Measurements from ENCODE around the gene BARX1. TPM values are rescaled to one million over a fixed set of nuclear protein-coding genes. Genes with fewer than 3 reads are reported as not detected.

Gene BARX1
- total RNA-seq, 1 donor from 2014 or later: not detected

DNA sequence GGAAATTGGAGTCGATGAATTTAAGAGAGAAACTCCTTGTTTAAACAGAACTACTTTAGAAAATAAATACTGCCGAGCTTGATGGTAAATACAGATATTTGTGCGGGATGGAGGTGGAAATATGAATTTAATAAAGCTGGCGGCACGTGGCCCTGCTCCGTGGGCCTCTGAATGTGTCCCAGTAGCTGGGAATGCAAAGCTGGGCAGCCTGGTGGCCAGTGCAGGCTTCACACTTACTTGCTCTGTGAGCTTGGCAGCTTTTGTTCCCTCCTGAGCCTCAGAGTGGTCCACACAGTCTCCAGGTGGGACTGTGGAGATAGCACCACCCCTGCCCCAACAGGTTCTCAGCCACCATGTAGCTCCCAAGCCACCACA, 45.9 kb downstream of the BARX1 start:
- no peak overlapping the region for H3K27ac ChIP-seq
- intact Hi-C loops (cut with DNase I): no loop called here
- no peak for DNase-seq (ENCODE audit: extremely low spot score in 2 of 2)
- H3K36me3 ChIP-seq: no peaks in the 10 kb centered on the region
- H3K4me3 ChIP-seq: no peak overlapping the region
- H3K9me3 ChIP-seq: no peaks in the 10 kb centered on the region
- no peaks in the 10 kb centered on the region for H3K4me1 ChIP-seq
- TF ChIP-seq POLR2AphosphoS5 (IDR thresholded peaks at IDR 0.05; ENCODE audit: insufficient read depth in 1 of 2, low read depth in 1 of 2): no peak
- no peak for TF ChIP-seq POLR2A (IDR thresholded peaks at IDR 0.05)
- TF ChIP-seq, protein P1, sequence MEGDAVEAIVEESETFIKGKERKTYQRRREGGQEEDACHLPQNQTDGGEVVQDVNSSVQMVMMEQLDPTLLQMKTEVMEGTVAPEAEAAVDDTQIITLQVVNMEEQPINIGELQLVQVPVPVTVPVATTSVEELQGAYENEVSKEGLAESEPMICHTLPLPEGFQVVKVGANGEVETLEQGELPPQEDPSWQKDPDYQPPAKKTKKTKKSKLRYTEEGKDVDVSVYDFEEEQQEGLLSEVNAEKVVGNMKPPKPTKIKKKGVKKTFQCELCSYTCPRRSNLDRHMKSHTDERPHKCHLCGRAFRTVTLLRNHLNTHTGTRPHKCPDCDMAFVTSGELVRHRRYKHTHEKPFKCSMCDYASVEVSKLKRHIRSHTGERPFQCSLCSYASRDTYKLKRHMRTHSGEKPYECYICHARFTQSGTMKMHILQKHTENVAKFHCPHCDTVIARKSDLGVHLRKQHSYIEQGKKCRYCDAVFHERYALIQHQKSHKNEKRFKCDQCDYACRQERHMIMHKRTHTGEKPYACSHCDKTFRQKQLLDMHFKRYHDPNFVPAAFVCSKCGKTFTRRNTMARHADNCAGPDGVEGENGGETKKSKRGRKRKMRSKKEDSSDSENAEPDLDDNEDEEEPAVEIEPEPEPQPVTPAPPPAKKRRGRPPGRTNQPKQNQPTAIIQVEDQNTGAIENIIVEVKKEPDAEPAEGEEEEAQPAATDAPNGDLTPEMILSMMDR (IDR thresholded peaks at IDR 0.05): no peak
- no peaks in the 10 kb centered on the region for H3K27me3 ChIP-seq

DNA sequence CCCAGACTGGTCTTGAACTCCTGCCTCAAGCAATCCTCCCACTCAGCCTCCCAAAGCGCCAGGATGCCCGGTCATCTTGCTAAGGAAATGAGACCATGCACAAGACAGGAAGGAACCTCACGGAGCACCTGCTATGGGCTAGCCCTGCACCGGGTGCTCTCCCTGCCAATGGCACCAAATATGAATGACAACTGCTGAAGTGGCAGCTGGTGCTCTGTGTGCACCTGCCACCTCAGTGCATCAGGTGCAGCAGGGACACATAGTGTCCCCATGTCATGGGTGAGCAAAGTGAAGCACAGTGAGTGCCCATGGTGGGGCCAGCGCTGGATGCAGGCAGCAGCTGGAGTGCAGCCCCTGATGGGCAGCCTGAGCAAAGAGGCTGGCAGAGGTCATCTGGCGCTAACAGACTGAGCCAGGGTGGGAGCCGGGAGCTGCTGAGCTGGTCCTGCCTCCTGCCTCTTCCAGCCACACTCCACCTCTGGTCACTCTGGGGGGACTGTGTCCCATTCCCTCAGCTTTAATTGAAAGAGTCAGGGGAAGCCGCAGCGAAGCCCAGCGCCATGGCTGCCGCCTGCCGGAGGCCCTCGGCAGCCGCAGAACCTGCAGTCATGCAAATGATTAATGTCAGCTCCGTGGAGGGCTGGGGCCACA, 46.4 kb downstream of the BARX1 start:
- no peak for TF ChIP-seq POLR2A (IDR thresholded peaks at IDR 0.05)
- no peak for TF ChIP-seq POLR2AphosphoS5 (IDR thresholded peaks at IDR 0.05; ENCODE audit: insufficient read depth in 1 of 2, low read depth in 1 of 2)
- TF ChIP-seq, protein P1 (IDR thresholded peaks at IDR 0.05): no peak
- Histone ChIP-seq H3K9me3 (no peaks in the 10 kb centered on the region), H3K36me3 (no peaks in the 10 kb centered on the region), H3K4me1 (no peaks in the 10 kb centered on the region), H3K27ac (no peak overlapping the region), H3K4me3 (no peak overlapping the region), H3K27me3 (no peaks in the 10 kb centered on the region)
- intact Hi-C loops (cut with DNase I): no loop called here
- no peak for DNase-seq (ENCODE audit: extremely low spot score in 2 of 2)

DNA sequence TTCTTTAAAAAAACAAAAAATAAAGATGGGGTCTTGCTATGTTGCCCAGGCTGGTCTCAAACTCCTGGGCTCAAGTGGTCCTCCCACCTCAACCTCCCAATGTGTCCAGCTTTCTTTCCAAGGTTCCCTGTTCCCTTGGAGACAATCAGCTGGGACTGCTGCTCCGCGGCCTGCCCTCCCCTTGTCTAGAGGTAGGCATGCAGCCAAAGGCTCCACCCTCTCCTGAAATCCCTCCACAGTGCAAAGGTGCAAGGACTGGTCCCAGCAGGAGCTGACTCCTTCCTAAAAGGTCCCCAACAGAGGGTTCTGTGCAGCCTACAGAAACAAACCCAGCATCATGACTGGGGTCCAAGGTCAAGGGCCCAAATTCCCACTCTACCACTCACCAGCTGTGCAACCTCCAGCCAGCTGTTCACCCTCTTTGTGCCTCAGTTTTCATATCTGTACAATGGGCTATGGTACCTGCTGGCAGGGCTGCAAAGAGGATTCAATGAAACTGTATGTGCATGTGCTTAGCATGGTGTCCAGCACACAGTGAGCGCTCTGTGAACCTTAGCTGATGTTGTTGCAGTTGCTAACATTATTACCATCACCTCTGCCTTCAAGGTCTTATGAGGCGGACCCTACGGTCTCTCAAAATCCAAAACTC, 47.5 kb downstream of the BARX1 start:
- TF ChIP-seq POLR2A (IDR thresholded peaks at IDR 0.05) (no peak), POLR2AphosphoS5 (IDR thresholded peaks at IDR 0.05; ENCODE audit: insufficient read depth in 1 of 2, low read depth in 1 of 2) (no peak)
- TF ChIP-seq, protein P1 (IDR thresholded peaks at IDR 0.05): no peak
- DNase-seq (ENCODE audit: extremely low spot score in 2 of 2): no peak
- Histone ChIP-seq H3K9me3 (no peaks in the 10 kb centered on the region), H3K4me3 (no peak overlapping the region), H3K4me1 (no peaks in the 10 kb centered on the region), H3K27me3 (no peaks in the 10 kb centered on the region), H3K27ac (no peak overlapping the region), H3K36me3 (no peaks in the 10 kb centered on the region)
- intact Hi-C loops (cut with DNase I): no loop called here

DNA sequence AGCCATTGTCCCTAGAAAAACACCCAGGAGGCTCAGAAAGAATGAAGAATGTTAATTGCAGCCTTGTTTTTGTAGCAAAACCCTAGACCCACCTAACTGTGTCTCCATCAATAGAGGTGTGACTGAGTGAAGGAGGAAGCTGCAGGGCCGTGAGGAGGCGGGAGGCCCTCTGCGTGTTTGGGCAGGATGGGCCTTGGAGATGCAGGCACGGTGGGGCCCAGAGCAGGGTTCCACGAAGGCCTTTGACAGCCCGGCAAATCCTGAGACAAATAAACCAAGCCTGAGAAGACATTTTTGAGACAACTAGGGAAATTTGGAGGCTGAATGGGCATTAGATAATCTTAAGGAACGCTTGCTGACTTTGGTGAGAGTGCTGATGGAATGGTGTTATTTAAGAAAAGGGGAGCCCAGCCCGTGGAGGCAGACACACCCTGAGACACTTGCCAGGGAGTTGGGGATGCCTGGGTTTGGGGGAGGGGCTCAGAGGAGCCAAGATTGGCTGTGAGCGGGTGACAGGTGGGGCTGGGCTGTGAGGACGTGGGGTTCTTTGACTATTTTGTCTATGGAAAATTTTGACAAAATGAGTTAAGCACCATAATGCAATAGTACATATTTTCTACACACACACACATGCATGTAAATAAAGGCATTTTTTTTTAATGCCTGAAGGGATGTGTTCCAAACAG, 48.8 kb downstream of the BARX1 start:
- TF ChIP-seq, protein P1 (IDR thresholded peaks at IDR 0.05): no peak
- TF ChIP-seq POLR2AphosphoS5 (IDR thresholded peaks at IDR 0.05; ENCODE audit: insufficient read depth in 1 of 2, low read depth in 1 of 2) (no peak), POLR2A (IDR thresholded peaks at IDR 0.05) (no peak)
- intact Hi-C loops (cut with DNase I): no loop called here
- Histone ChIP-seq H3K4me3 (no peak overlapping the region), H3K9me3 (no peaks in the 10 kb centered on the region), H3K27me3 (no peaks in the 10 kb centered on the region), H3K36me3 (no peaks in the 10 kb centered on the region), H3K27ac (no peak overlapping the region), H3K4me1 (no peaks in the 10 kb centered on the region)
- no peak for DNase-seq (ENCODE audit: extremely low spot score in 2 of 2)

All from vagina (tissue), 2 donors.